K562 (cell line): Measurements from ENCODE around the gene LAMP1. TPM values are rescaled to one million over a fixed set of nuclear protein-coding genes. Genes with fewer than 3 reads are reported as not detected.

Source experiments
- ESRRB ChIP-seq: fragments of 250-450 bp; sonication (Bioruptor Pico); IDR thresholded peaks from 2 replicates; pipeline ENCODE4 v1.5.0; 2020; ENCODE audit warnings: mild to moderate bottlenecking, moderate library complexity, borderline replicate concordance
- ETV6 ChIP-seq, 3 experiments: fragments of 150-350 bp in 1 of 3; sonication (generic) in 1 of 3; formaldehyde crosslinking in 1 of 3; IDR thresholded peaks; 2 replicates each; pipeline versions ENCODE4 v1.6.1 to v1.8.0; 2014 to 2022; ENCODE audit warnings: borderline replicate concordance in 2 of 3, low read depth in 2 of 3, antibody characterized with exemption in 1 of 3, low read length in 1 of 3, mild to moderate bottlenecking in 1 of 3, missing genetic modification reagents in 1 of 3
- FOXK1 ChIP-seq: sonication (generic); formaldehyde crosslinking; IDR thresholded peaks from 2 replicates; pipeline ENCODE4 v1.8.0; 2022; ENCODE audit warnings: missing genetic modification reagents, mild to moderate bottlenecking, borderline replicate concordance
- REST ChIP-seq, 2 experiments: fragments of 450-650 bp; formaldehyde crosslinking in 1 of 2; IDR thresholded peaks; 2 replicates each; pipeline versions ENCODE4 v1.4.0 to v1.6.1; 2014 to 2020; ENCODE audit warnings: mild to moderate bottlenecking in 2 of 2, borderline replicate concordance in 1 of 2, low read depth in 1 of 2
- ZBTB5 ChIP-seq: fragments of 450-650 bp; IDR thresholded peaks from 2 replicates; pipeline ENCODE4 v1.6.1; 2017; ENCODE audit warnings: antibody characterized with exemption
- polyA plus RNA-seq, 8 experiments: library from polyadenylated mRNA; depleted of rRNA in 4 of 8; stranded (reverse) in 5 of 8; unstranded in 3 of 8; fragments of >200 nt; fragmentation: Nextera tagmentation in 2 of 8; fragmentation: Illumina TruSeq in 1 of 8; extraction: Ambion mirVana in 2 of 8; extraction: Trizol in 1 of 8; gene quantifications; 2 replicates each; pipeline versions ENCODE4 v1.2.1 to v1.2.3, GENCODE V29; 2011 to 2014; ENCODE audit warnings: inconsistent platforms in 1 of 8, missing spikeins in 1 of 8
- total RNA-seq, 7 experiments: library from RNA; depleted of rRNA in 6 of 7; stranded (reverse); fragments of >200 nt in 6 of 7; fragmentation: Illumina TruSeq in 2 of 7; extraction: Trizol in 2 of 7; gene quantifications; 2 replicates each; pipeline versions ENCODE4 v1.2.1 to v1.2.3, GENCODE V29; 2011 to 2021; ENCODE audit warnings: low replicate concordance in 1 of 7
- TF ChIP-seq, protein P1 (sequence below): fragments of 450-650 bp; formaldehyde crosslinking; conservative IDR thresholded peaks from 2 replicates; pipeline ENCODE4 v1.4.0; 2022; ENCODE audit warnings: mild to moderate bottlenecking, missing genetic modification characterization
- TF ChIP-seq, protein P2 (sequence below): fragments of 250-450 bp; sonication (Bioruptor Pico); IDR thresholded peaks from 2 replicates; pipeline ENCODE4 v1.4.0; 2020

Gene LAMP1
- total and polyA plus RNA-seq, 9 of the 15 experiments (the other 6 are each of a cell fraction or from before 2014, with no cell fraction given), result 2.2 to 70.1 (median 30.5) TPM

DNA sequence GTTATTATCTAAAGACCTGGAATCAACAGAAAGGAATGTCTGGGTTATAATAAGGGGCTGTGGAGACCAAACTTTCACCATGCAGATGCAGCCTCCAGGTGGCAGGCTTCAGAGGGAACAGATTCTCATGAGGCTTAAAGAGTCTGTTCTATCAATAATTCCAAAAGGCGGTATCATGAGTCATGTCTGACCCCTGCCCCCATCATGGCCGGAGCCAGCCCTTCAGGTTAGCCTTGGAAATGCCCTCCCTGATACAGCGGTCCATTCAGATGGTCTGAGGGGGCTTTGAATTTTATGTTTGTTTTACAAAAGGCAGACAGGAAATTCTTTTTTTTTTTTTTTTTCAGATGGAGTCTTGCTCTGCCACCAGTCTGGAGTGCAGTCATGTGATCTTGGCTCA, 21.7 kb upstream of the LAMP1 start (continued):
- TF ChIP-seq REST (IDR thresholded peaks at IDR 0.05; ENCODE audit: borderline replicate concordance), result peak; percentile 22; the same call in 1 of the 2 replicates
- TF ChIP-seq REST (CRISPR knock-in tag; IDR thresholded peaks at IDR 0.05; ENCODE audit: low read depth), result no peak
- TF ChIP-seq ESRRB (CRISPR knock-in tag), result no peak
- no peak for TF ChIP-seq FOXK1 (CRISPR knock-in tag)
- TF ChIP-seq ZBTB5, result no peak
- TF ChIP-seq, protein P1, sequence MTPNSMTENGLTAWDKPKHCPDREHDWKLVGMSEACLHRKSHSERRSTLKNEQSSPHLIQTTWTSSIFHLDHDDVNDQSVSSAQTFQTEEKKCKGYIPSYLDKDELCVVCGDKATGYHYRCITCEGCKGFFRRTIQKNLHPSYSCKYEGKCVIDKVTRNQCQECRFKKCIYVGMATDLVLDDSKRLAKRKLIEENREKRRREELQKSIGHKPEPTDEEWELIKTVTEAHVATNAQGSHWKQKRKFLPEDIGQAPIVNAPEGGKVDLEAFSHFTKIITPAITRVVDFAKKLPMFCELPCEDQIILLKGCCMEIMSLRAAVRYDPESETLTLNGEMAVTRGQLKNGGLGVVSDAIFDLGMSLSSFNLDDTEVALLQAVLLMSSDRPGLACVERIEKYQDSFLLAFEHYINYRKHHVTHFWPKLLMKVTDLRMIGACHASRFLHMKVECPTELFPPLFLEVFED (CRISPR knock-in tag), result no peak
- no peak for TF ChIP-seq ETV6 (IDR thresholded peaks at IDR 0.05; ENCODE audit: borderline replicate concordance in 1 of 2, low read depth in 2 of 2, low read length in 1 of 2)
- no peak for TF ChIP-seq ETV6 (CRISPR knock-in tag; IDR thresholded peaks at IDR 0.05; ENCODE audit: borderline replicate concordance)
- TF ChIP-seq, protein P2, sequence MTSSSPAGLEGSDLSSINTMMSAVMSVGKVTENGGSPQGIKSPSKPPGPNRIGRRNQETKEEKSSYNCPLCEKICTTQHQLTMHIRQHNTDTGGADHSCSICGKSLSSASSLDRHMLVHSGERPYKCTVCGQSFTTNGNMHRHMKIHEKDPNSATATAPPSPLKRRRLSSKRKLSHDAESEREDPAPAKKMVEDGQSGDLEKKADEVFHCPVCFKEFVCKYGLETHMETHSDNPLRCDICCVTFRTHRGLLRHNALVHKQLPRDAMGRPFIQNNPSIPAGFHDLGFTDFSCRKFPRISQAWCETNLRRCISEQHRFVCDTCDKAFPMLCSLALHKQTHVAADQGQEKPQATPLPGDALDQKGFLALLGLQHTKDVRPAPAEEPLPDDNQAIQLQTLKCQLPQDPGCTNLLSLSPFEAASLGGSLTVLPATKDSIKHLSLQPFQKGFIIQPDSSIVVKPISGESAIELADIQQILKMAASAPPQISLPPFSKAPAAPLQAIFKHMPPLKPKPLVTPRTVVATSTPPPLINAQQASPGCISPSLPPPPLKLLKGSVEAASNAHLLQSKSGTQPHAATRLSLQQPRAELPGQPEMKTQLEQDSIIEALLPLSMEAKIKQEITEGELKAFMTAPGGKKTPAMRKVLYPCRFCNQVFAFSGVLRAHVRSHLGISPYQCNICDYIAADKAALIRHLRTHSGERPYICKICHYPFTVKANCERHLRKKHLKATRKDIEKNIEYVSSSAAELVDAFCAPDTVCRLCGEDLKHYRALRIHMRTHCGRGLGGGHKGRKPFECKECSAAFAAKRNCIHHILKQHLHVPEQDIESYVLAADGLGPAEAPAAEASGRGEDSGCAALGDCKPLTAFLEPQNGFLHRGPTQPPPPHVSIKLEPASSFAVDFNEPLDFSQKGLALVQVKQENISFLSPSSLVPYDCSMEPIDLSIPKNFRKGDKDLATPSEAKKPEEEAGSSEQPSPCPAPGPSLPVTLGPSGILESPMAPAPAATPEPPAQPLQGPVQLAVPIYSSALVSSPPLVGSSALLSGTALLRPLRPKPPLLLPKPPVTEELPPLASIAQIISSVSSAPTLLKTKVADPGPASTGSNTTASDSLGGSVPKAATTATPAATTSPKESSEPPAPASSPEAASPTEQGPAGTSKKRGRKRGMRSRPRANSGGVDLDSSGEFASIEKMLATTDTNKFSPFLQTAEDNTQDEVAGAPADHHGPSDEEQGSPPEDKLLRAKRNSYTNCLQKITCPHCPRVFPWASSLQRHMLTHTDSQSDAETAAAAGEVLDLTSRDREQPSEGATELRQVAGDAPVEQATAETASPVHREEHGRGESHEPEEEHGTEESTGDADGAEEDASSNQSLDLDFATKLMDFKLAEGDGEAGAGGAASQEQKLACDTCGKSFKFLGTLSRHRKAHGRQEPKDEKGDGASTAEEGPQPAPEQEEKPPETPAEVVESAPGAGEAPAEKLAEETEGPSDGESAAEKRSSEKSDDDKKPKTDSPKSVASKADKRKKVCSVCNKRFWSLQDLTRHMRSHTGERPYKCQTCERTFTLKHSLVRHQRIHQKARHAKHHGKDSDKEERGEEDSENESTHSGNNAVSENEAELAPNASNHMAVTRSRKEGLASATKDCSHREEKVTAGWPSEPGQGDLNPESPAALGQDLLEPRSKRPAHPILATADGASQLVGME, result no peak
